Fibroblast of lung (primary cell): ENCODE results near the gene IKBKE. TPM values are rescaled to one million over a fixed set of nuclear protein-coding genes. Genes with fewer than 3 reads are reported as not detected.

Experiments used
- DNase-seq, 2 donors: peaks; one replicate each; pipeline versions ENCODE4 v3.0.0 to v3.0.0-alpha.2; 2010; ENCODE audit warnings: low read depth in 2 of 2
- H2AFZ ChIP-seq: 2 replicates; pipeline ENCODE4 v1.5.1; 2012; ENCODE audit warnings: low read length, control low read depth, inconsistent platforms
- H3K27ac ChIP-seq: 2 replicates; pipeline ENCODE4 v1.5.1; 2011; ENCODE audit warnings: low read length, control low read depth; ENCODE audit not compliant: insufficient read depth
- H3K27me3 ChIP-seq: 2 replicates; pipeline ENCODE4 v1.5.1; 2011; ENCODE audit warnings: mild to moderate bottlenecking, low read length; ENCODE audit not compliant: control insufficient read depth, insufficient read depth
- H3K36me3 ChIP-seq: 2 replicates; pipeline ENCODE4 v1.5.1; 2011; ENCODE audit warnings: low read length; ENCODE audit not compliant: control insufficient read depth, insufficient read depth
- H3K4me1 ChIP-seq: 2 replicates; pipeline ENCODE4 v1.5.1; 2011; ENCODE audit warnings: low read length; ENCODE audit not compliant: control insufficient read depth, insufficient read depth; ENCODE audit errors: extremely low read depth
- H3K4me2 ChIP-seq: 2 replicates; pipeline ENCODE4 v1.5.1; 2011; ENCODE audit warnings: low read length, control low read depth; ENCODE audit not compliant: insufficient read depth; ENCODE audit errors: extremely low read depth
- H3K4me3 ChIP-seq, 4 experiments: fragments of 200-600 bp in 1 of 4; sonication (generic) in 1 of 4; replicated peaks in 1 of 4; 2 replicates each; pipeline ENCODE4 v1.5.1; 2011 to 2016; ENCODE audit warnings: low read length in 4 of 4, low read depth in 3 of 4, mild to moderate bottlenecking in 3 of 4, control low read depth in 2 of 4, inconsistent platforms in 1 of 4, mixed read lengths in 1 of 4; ENCODE audit not compliant: insufficient read depth in 1 of 4; ENCODE audit errors: control extremely low read depth in 1 of 4
- H3K79me2 ChIP-seq: 2 replicates; pipeline ENCODE4 v1.5.1; 2012; ENCODE audit warnings: mild to moderate bottlenecking, low read length, inconsistent platforms; ENCODE audit not compliant: control insufficient read depth, insufficient read depth
- H3K9ac ChIP-seq: 2 replicates; pipeline ENCODE4 v1.5.1; 2011; ENCODE audit warnings: mild to moderate bottlenecking, low read length, control low read depth; ENCODE audit not compliant: insufficient read depth
- H3K9me3 ChIP-seq: 2 replicates; pipeline ENCODE4 v1.5.1; 2012; ENCODE audit warnings: low read depth, low read length; ENCODE audit not compliant: control insufficient read depth, insufficient read depth
- H4K20me1 ChIP-seq: 2 replicates; pipeline ENCODE4 v1.5.1; 2011; ENCODE audit warnings: low read length; ENCODE audit not compliant: control insufficient read depth, insufficient read depth; ENCODE audit errors: extremely low read depth
- CTCF ChIP-seq, 2 donors: IDR thresholded peaks in 1 of 2; conservative IDR thresholded peaks in 1 of 2; 1 replicate in 1 of 2; 2 replicates in 1 of 2; pipeline ENCODE4 v1.5.1; 2011 to 2012; ENCODE audit warnings: low read length in 2 of 2, control low read depth in 1 of 2, inconsistent platforms in 1 of 2, low read depth in 1 of 2, mild to moderate bottlenecking in 1 of 2
- EZH2 ChIP-seq: IDR thresholded peaks from 2 replicates; pipeline ENCODE4 v1.5.1; 2012; ENCODE audit warnings: low read length, control low read depth, mild to moderate bottlenecking; ENCODE audit errors: missing control alignments
- polyA plus RNA-seq, 2 donors: library from polyadenylated mRNA; depleted of rRNA in 1 of 2; stranded (reverse) in 1 of 2; unstranded in 1 of 2; fragments of >200 nt; gene quantifications; 2 replicates each; pipeline ENCODE4 v1.2.1, GENCODE V29; 2011 to 2012; ENCODE audit warnings: missing spikeins in 1 of 2
- total RNA-seq: library from RNA; depleted of rRNA; stranded (reverse); fragments of >200 nt; gene quantifications from 2 replicates; pipeline ENCODE4 v1.2.1, GENCODE V29; 2014

IKBKE gene
- total and polyA plus RNA-seq, 2 donors (not counting 1 experiment from before 2014, with no cell fraction given) = 9.6 to 12.4 TPM

- no peaks in the 10 kb centered on the region for H4K20me1 ChIP-seq
- peaks cover 19% of the 10 kb centered on the region for H3K36me3 ChIP-seq
- no peaks in the 10 kb centered on the region for H3K9me3 ChIP-seq
- TF ChIP-seq CTCF (conservative IDR thresholded peaks at IDR 0.05 in 1 of 2, IDR thresholded peaks at IDR 0.05 in 1 of 2; ENCODE audit: low read depth in 1 of 2, low read length in 2 of 2) (no peak), EZH2 (no peak)
- H3K4me2 ChIP-seq = no peak overlapping the region
- H3K27ac ChIP-seq = no peak overlapping the region
- no peak overlapping the region for H3K9ac ChIP-seq
- H3K79me2 ChIP-seq = no peaks in the 10 kb centered on the region
- no peak overlapping the region for H2AFZ ChIP-seq
- peaks cover 17% of the 10 kb centered on the region for H3K4me1 ChIP-seq
- no peak for DNase-seq
- H3K4me3 ChIP-seq = no peak overlapping the region
- H3K27me3 ChIP-seq = no peaks in the 10 kb centered on the region
Measured at GRCh38 chr1:206476058-206476457, 5.8 kb downstream of the IKBKE start.

DNA sequence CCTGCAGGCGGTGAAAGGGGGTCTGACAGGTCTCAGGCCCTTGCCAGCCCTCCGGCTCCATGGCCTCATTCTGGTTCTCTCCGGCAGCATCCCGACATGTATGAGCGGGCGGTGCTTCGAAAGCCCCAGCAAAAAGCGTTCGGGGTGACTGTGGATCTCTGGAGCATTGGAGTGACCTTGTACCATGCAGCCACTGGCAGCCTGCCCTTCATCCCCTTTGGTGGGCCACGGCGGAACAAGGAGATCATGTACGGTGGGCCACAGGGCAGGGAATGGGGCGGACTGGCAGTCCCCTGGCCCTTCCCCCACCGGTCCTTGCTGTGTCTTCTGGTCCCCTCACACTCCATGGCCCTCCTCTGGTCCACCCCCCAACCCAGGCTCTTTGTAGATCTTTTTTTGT, 6.3 kb downstream of the IKBKE start:
- Histone ChIP-seq H3K4me1 (peaks cover 15% of the 10 kb centered on the region), H3K9me3 (no peaks in the 10 kb centered on the region)

GRCh38 chr1:206477110-206477509, 6.8 kb downstream of the IKBKE start:
- H3K4me1 ChIP-seq = peaks cover 10% of the 10 kb centered on the region
- H3K4me2 ChIP-seq = no peak overlapping the region
- no peak overlapping the region for H3K4me3 ChIP-seq
- no peak overlapping the region for H3K9ac ChIP-seq
- H3K36me3 ChIP-seq = peaks cover 19% of the 10 kb centered on the region
- no peak overlapping the region for H2AFZ ChIP-seq
- no peaks in the 10 kb centered on the region for H3K79me2 ChIP-seq
- no peak for DNase-seq
- TF ChIP-seq EZH2 = no peak
- TF ChIP-seq CTCF (conservative IDR thresholded peaks at IDR 0.05 in 1 of 2, IDR thresholded peaks at IDR 0.05 in 1 of 2; ENCODE audit: low read depth in 1 of 2, low read length in 2 of 2) = no peak
- no peaks in the 10 kb centered on the region for H3K9me3 ChIP-seq
- no peaks in the 10 kb centered on the region for H3K27me3 ChIP-seq
- H3K27ac ChIP-seq = no peak overlapping the region
- no peaks in the 10 kb centered on the region for H4K20me1 ChIP-seq

More for the DNA sequence above, 6.3 kb downstream of the IKBKE start:
- Histone ChIP-seq H3K36me3 (peaks cover 19% of the 10 kb centered on the region), H3K4me3 (no peak overlapping the region), H2AFZ (no peak overlapping the region), H3K79me2 (no peaks in the 10 kb centered on the region), H3K4me2 (no peak overlapping the region), H4K20me1 (no peaks in the 10 kb centered on the region), H3K27me3 (no peaks in the 10 kb centered on the region), H3K9ac (no peak overlapping the region), H3K27ac (no peak overlapping the region)
- TF ChIP-seq CTCF (conservative IDR thresholded peaks at IDR 0.05 in 1 of 2, IDR thresholded peaks at IDR 0.05 in 1 of 2; ENCODE audit: low read depth in 1 of 2, low read length in 2 of 2) (no peak), EZH2 (no peak)
- no peak for DNase-seq
